ENCODE results near the gene GALM.
A peak's percentile ranks its signal among the peaks of the same experiment; 100 is the strongest.

The GALM gene

GRCh38 chr2:38747007-38747424 is 81.1 kb downstream of the GALM start:
- Histone ChIP-seq H3K27ac (ENCODE audit: low read depth, low read length) (no peak overlapping the region), H3K18ac (ENCODE audit: low read length) (no peak overlapping the region), H3K4ac (ENCODE audit: low read depth, low read length) (peak overlapping the region; percentile 43), H3K9ac (ENCODE audit: low read length) (no peak overlapping the region), H3K9me3 (ENCODE audit: insufficient read depth, low read depth, low read length) (no peaks in the 10 kb centered on the region), H2BK120ac (ENCODE audit: insufficient read depth, low read length, poor library complexity) (no peak overlapping the region), H2BK12ac (ENCODE audit: low read length) (no peak overlapping the region), H4K91ac (ENCODE audit: low read depth, low read length) (no peak overlapping the region), H3K79me1 (ENCODE audit: low read length) (peaks cover 16% of the 10 kb centered on the region), H3K27me3 (ENCODE audit: insufficient read depth, low read length) (no peaks in the 10 kb centered on the region), H3K4me1 (ENCODE audit: control insufficient read depth in 1 of 2, insufficient read depth in 2 of 2, low read length in 2 of 2) (no peaks in the 10 kb centered on the region), H4K8ac (ENCODE audit: low read depth, low read length) (no peak overlapping the region), H2AK5ac (ENCODE audit: low read length) (no peak overlapping the region), H3K4me3 (ENCODE audit: low read depth, low read length) (no peak overlapping the region), H4K12ac (ENCODE audit: low read depth, low read length) (no peak overlapping the region), H3K14ac (ENCODE audit: low read length) (no peak overlapping the region), H3K79me2 (ENCODE audit: control insufficient read depth, insufficient read depth, low read length, poor library complexity) (peaks cover 21% of the 10 kb centered on the region), H3K36me3 (ENCODE audit: control insufficient read depth in 1 of 2, insufficient read depth in 2 of 2, low read length in 2 of 2) (peaks cover 13 to 40% of the 10 kb centered on the region in 2 experiments), H3K23ac (ENCODE audit: low read length) (no peak overlapping the region), H2AFZ (ENCODE audit: insufficient read depth, low read length, poor library complexity) (no peak overlapping the region), H3K4me2 (ENCODE audit: low read length) (no peak overlapping the region), H2BK5ac (ENCODE audit: low read depth, low read length, poor library complexity) (no peak overlapping the region)
- peak in 1 of 2 donors; percentile 23 for DNase-seq
- no CpG with 5 or more reads among the region's 4 CpGs for WGBS (ENCODE audit: extremely low coverage, insufficient coverage, insufficient read length)

DNA sequence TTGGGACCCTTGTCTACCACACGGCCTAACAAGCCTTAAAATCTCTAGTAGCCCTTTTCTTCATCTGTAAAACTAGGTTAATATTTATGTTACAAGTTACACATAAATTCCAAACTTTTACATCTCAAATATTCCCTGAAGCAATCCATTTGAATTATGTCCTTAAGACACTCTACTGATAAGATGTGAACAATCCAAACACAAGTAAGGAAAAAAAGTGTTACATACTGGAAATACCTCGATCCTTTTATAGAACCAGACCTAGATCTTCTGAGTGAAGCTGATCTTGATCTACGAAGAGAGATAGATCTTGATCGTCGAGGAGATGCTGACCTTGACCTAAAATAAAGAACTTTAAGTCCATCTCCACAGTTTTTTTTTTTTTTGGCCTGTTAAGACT is 81.9 kb downstream of the GALM start:
- H3K9me3 ChIP-seq (ENCODE audit: insufficient read depth, low read depth, low read length): no peaks in the 10 kb centered on the region
- H2AK5ac ChIP-seq (ENCODE audit: low read length): no peak overlapping the region
- H2BK5ac ChIP-seq (ENCODE audit: low read depth, low read length, poor library complexity): no peak overlapping the region
- no peak overlapping the region for H4K8ac ChIP-seq (ENCODE audit: low read depth, low read length)
- no peak overlapping the region for H3K18ac ChIP-seq (ENCODE audit: low read length)
- H3K27ac ChIP-seq (ENCODE audit: low read depth, low read length): no peak overlapping the region
- no peak overlapping the region for H2BK12ac ChIP-seq (ENCODE audit: low read length)
- H2BK120ac ChIP-seq (ENCODE audit: insufficient read depth, low read length, poor library complexity): no peak overlapping the region
- no peak overlapping the region for H3K4me2 ChIP-seq (ENCODE audit: low read length)
- no peak overlapping the region for H3K9ac ChIP-seq (ENCODE audit: low read length)
- H4K91ac ChIP-seq (ENCODE audit: low read depth, low read length): no peak overlapping the region
- no peak overlapping the region for H3K4ac ChIP-seq (ENCODE audit: low read depth, low read length)
- no peak overlapping the region for H3K23ac ChIP-seq (ENCODE audit: low read length)
- no peaks in the 10 kb centered on the region for H3K4me1 ChIP-seq (ENCODE audit: control insufficient read depth in 1 of 2, insufficient read depth in 2 of 2, low read length in 2 of 2)
- WGBS (ENCODE audit: extremely low coverage, insufficient coverage, insufficient read length): no CpG with 5 or more reads among the region's 5 CpGs
- H3K79me2 ChIP-seq (ENCODE audit: control insufficient read depth, insufficient read depth, low read length, poor library complexity): peaks cover 21% of the 10 kb centered on the region
- peaks cover 13 to 37% of the 10 kb centered on the region in 2 experiments for H3K36me3 ChIP-seq (ENCODE audit: control insufficient read depth in 1 of 2, insufficient read depth in 2 of 2, low read length in 2 of 2)
- no peak overlapping the region for H3K14ac ChIP-seq (ENCODE audit: low read length)
- H4K12ac ChIP-seq (ENCODE audit: low read depth, low read length): no peak overlapping the region
- no peaks in the 10 kb centered on the region for H3K27me3 ChIP-seq (ENCODE audit: insufficient read depth, low read length)
- H2AFZ ChIP-seq (ENCODE audit: insufficient read depth, low read length, poor library complexity): no peak overlapping the region
- H3K4me3 ChIP-seq (ENCODE audit: low read depth, low read length): no peak overlapping the region
- H3K79me1 ChIP-seq (ENCODE audit: low read length): peaks cover 16% of the 10 kb centered on the region
- peak in 1 of 2 donors; percentile 23 for DNase-seq

DNA sequence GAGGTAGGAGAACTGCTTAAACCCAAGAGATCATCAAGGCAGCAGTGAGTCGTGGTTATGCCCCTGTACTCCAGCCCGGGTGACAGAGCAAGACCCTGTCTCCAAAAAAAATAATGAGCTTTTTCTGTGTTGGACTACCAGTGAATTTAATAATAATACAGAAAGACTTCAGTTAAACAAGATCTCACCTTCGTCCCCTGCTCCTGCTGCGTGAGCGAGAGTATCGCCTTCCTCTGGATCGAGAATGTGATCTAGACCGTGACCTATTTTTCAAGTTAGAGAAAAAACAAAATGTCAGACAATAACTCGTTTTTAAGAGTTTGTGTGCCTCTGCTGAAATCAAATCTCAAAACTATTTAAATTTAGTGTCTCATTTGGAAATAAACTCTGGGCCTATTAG is 82.5 kb downstream of the GALM start:
- Histone ChIP-seq H3K4ac (ENCODE audit: low read depth, low read length) (no peak overlapping the region), H4K91ac (ENCODE audit: low read depth, low read length) (no peak overlapping the region), H3K23ac (ENCODE audit: low read length) (no peak overlapping the region), H3K9ac (ENCODE audit: low read length) (no peak overlapping the region), H3K4me2 (ENCODE audit: low read length) (no peak overlapping the region), H3K79me2 (ENCODE audit: control insufficient read depth, insufficient read depth, low read length, poor library complexity) (peaks cover 21% of the 10 kb centered on the region), H2BK120ac (ENCODE audit: insufficient read depth, low read length, poor library complexity) (no peak overlapping the region), H2AK5ac (ENCODE audit: low read length) (no peak overlapping the region), H4K12ac (ENCODE audit: low read depth, low read length) (no peak overlapping the region), H2BK5ac (ENCODE audit: low read depth, low read length, poor library complexity) (no peak overlapping the region), H3K27ac (ENCODE audit: low read depth, low read length) (no peak overlapping the region), H3K9me3 (ENCODE audit: insufficient read depth, low read depth, low read length) (no peaks in the 10 kb centered on the region), H3K14ac (ENCODE audit: low read length) (no peak overlapping the region), H3K27me3 (ENCODE audit: insufficient read depth, low read length) (no peaks in the 10 kb centered on the region), H3K36me3 (ENCODE audit: control insufficient read depth in 1 of 2, insufficient read depth in 2 of 2, low read length in 2 of 2) (peaks cover 13 to 32% of the 10 kb centered on the region in 2 experiments), H3K4me1 (ENCODE audit: control insufficient read depth in 1 of 2, insufficient read depth in 2 of 2, low read length in 2 of 2) (no peaks in the 10 kb centered on the region), H2BK12ac (ENCODE audit: low read length) (no peak overlapping the region), H3K4me3 (ENCODE audit: low read depth, low read length) (no peak overlapping the region), H3K18ac (ENCODE audit: low read length) (peak overlapping the region; percentile 35), H2AFZ (ENCODE audit: insufficient read depth, low read length, poor library complexity) (no peak overlapping the region), H4K8ac (ENCODE audit: low read depth, low read length) (no peak overlapping the region), H3K79me1 (ENCODE audit: low read length) (peaks cover 16% of the 10 kb centered on the region)
- no CpG with 5 or more reads among the region's 9 CpGs for WGBS (ENCODE audit: extremely low coverage, insufficient coverage, insufficient read length)
- DNase-seq: no peak

DNA sequence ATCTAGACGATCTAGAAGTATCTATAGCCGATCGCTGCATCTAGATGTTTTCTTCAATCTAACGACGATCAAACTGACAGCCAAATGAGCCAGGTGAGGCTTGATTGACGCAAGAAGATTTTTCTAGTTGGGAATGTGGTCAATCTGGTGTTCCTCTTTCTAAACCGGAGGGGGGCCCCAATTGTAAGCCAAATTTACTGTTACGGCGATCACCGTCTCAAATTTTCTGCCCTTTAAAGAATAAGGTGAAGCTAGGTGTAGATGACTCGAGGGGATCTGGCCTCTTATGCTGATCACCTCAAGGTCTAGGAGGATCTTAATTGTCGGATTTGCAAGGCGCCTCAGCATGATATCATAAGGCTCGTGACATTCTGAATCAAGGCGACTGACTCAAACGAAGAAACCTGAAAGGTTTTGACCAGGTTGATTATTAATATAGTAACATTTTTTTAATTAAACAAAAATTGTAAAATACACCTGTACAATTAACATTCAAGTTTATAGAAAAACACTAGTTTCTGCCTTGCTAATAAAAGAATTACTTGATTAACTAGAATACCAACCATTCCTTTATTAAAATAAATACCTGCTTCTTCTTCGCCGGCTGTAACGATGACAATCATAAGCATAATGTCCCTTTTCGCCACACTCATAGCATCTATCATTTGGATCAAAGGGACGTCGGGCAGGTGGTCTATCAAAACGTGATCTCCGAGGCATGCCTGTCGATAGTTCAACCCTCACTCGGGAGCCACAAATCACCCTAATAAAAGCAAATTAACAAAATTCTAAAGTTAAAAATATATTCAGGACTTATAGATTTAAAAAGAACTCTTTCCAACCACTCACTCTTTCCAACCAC is 83.3 kb downstream of the GALM start:
- WGBS (ENCODE audit: extremely low coverage, insufficient coverage, insufficient read length): no CpG with 5 or more reads among the region's 26 CpGs
- Histone ChIP-seq H2BK12ac (ENCODE audit: low read length) (no peak overlapping the region), H3K79me1 (ENCODE audit: low read length) (peaks cover 16% of the 10 kb centered on the region)

More for the DNA sequence above, 83.3 kb downstream of the GALM start:
- Histone ChIP-seq H4K91ac (ENCODE audit: low read depth, low read length) (no peak overlapping the region), H3K4me3 (ENCODE audit: low read depth, low read length) (no peak overlapping the region), H3K79me2 (ENCODE audit: control insufficient read depth, insufficient read depth, low read length, poor library complexity) (peaks cover 21% of the 10 kb centered on the region), H3K27me3 (ENCODE audit: insufficient read depth, low read length) (no peaks in the 10 kb centered on the region), H2AK5ac (ENCODE audit: low read length) (no peak overlapping the region), H4K12ac (ENCODE audit: low read depth, low read length) (no peak overlapping the region), H2AFZ (ENCODE audit: insufficient read depth, low read length, poor library complexity) (no peak overlapping the region), H2BK5ac (ENCODE audit: low read depth, low read length, poor library complexity) (no peak overlapping the region), H3K9ac (ENCODE audit: low read length) (no peak overlapping the region), H3K27ac (ENCODE audit: low read depth, low read length) (no peak overlapping the region), H3K14ac (ENCODE audit: low read length) (no peak overlapping the region), H3K9me3 (ENCODE audit: insufficient read depth, low read depth, low read length) (no peaks in the 10 kb centered on the region), H3K23ac (ENCODE audit: low read length) (no peak overlapping the region), H3K18ac (ENCODE audit: low read length) (no peak overlapping the region), H3K4me2 (ENCODE audit: low read length) (peak overlapping the region; percentile 97), H4K8ac (ENCODE audit: low read depth, low read length) (no peak overlapping the region), H3K36me3 (ENCODE audit: control insufficient read depth in 1 of 2, insufficient read depth in 2 of 2, low read length in 2 of 2) (peaks cover 13 to 32% of the 10 kb centered on the region in 2 experiments), H2BK120ac (ENCODE audit: insufficient read depth, low read length, poor library complexity) (no peak overlapping the region), H3K4me1 (ENCODE audit: control insufficient read depth in 1 of 2, insufficient read depth in 2 of 2, low read length in 2 of 2) (no peaks in the 10 kb centered on the region), H3K4ac (ENCODE audit: low read depth, low read length) (peak overlapping the region; percentile 67)
- peak in 1 of 2 donors; percentile 74 for DNase-seq
